HL-60 (cell line): ENCODE data around the gene AP2A2.

Source experiments
- GABPA ChIP-seq: IDR thresholded peaks from 2 replicates; pipeline ENCODE4 v1.6.1; 2012; ENCODE audit warnings: low read depth
- POLR2AphosphoS5 ChIP-seq: IDR thresholded peaks from 2 replicates; pipeline ENCODE4 v1.6.1; 2012; ENCODE audit warnings: low read depth
- SPI1 ChIP-seq: IDR thresholded peaks from 2 replicates; pipeline ENCODE4 v1.6.1; 2012; ENCODE audit warnings: low read depth, mild to moderate bottlenecking, borderline replicate concordance
- TF ChIP-seq, protein P1 (sequence below): IDR thresholded peaks from one replicate; pipeline ENCODE4 v1.5.1; 2011; ENCODE audit warnings: low read length, control low read depth, inconsistent platforms; ENCODE audit not compliant: insufficient read depth
- TF ChIP-seq, protein P2 (sequence below): IDR thresholded peaks from 2 replicates; pipeline ENCODE4 v1.6.1; 2012; ENCODE audit warnings: low read depth; ENCODE audit not compliant: insufficient replicate concordance

DNA sequence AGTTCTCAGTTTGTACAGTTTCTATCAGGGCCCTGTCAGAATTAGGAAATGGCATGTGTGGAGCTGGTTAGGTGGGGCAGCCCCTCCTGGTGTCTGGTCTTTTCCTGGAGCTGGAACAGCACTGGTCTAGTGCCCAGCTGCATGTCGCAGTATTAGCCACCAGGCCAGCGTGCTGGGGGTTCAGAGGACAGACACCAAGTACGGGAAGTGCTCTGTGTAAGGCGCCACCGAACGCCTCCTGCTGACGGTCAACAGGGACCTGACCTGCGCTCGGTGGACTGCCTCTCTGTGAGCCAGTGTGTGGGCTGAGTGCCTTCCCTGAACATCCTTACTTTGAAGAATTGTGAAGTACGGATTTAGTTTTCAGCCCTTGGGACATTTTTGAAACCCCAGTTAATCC lies 33.9 kb downstream of the AP2A2 start:
- TF ChIP-seq, protein P1, sequence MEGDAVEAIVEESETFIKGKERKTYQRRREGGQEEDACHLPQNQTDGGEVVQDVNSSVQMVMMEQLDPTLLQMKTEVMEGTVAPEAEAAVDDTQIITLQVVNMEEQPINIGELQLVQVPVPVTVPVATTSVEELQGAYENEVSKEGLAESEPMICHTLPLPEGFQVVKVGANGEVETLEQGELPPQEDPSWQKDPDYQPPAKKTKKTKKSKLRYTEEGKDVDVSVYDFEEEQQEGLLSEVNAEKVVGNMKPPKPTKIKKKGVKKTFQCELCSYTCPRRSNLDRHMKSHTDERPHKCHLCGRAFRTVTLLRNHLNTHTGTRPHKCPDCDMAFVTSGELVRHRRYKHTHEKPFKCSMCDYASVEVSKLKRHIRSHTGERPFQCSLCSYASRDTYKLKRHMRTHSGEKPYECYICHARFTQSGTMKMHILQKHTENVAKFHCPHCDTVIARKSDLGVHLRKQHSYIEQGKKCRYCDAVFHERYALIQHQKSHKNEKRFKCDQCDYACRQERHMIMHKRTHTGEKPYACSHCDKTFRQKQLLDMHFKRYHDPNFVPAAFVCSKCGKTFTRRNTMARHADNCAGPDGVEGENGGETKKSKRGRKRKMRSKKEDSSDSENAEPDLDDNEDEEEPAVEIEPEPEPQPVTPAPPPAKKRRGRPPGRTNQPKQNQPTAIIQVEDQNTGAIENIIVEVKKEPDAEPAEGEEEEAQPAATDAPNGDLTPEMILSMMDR = no peak
- TF ChIP-seq POLR2AphosphoS5 (no peak), SPI1 (no peak), GABPA (no peak)
- TF ChIP-seq, protein P2, sequence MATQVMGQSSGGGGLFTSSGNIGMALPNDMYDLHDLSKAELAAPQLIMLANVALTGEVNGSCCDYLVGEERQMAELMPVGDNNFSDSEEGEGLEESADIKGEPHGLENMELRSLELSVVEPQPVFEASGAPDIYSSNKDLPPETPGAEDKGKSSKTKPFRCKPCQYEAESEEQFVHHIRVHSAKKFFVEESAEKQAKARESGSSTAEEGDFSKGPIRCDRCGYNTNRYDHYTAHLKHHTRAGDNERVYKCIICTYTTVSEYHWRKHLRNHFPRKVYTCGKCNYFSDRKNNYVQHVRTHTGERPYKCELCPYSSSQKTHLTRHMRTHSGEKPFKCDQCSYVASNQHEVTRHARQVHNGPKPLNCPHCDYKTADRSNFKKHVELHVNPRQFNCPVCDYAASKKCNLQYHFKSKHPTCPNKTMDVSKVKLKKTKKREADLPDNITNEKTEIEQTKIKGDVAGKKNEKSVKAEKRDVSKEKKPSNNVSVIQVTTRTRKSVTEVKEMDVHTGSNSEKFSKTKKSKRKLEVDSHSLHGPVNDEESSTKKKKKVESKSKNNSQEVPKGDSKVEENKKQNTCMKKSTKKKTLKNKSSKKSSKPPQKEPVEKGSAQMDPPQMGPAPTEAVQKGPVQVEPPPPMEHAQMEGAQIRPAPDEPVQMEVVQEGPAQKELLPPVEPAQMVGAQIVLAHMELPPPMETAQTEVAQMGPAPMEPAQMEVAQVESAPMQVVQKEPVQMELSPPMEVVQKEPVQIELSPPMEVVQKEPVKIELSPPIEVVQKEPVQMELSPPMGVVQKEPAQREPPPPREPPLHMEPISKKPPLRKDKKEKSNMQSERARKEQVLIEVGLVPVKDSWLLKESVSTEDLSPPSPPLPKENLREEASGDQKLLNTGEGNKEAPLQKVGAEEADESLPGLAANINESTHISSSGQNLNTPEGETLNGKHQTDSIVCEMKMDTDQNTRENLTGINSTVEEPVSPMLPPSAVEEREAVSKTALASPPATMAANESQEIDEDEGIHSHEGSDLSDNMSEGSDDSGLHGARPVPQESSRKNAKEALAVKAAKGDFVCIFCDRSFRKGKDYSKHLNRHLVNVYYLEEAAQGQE = no peak
